HG02973 (cell line): ENCODE data around the gene CDK18.

Experiments used
- ATAC-seq: cut with Tn5 transposase; IDR thresholded peaks from one replicate; pipeline ENCODE4 v1.9.1; 2021; ENCODE audit warnings: moderate library complexity; ENCODE audit not compliant: unreplicated experiment

The CDK18 gene

GRCh38 chr1:205568135-205568468 is 63.6 kb downstream of the CDK18 start:
- no peak for ATAC-seq

- no peak for ATAC-seq
Measured at GRCh38 chr1:205568469-205569361, 64.2 kb downstream of the CDK18 start.

GRCh38 chr1:205569411-205570172 is 65.1 kb downstream of the CDK18 start:
- ATAC-seq: no peak

GRCh38 chr1:205570173-205570501 is 65.7 kb downstream of the CDK18 start:
- no peak for ATAC-seq

GRCh38 chr1:205570796-205571537 is 66.5 kb downstream of the CDK18 start:
- ATAC-seq: no peak

- ATAC-seq: no peak
Measured at GRCh38 chr1:205571747-205572146, 67.3 kb downstream of the CDK18 start.

GRCh38 chr1:205572421-205572820 is 68.0 kb downstream of the CDK18 start:
- no peak for ATAC-seq

GRCh38 chr1:205575294-205575885 is 70.9 kb downstream of the CDK18 start:
- no peak for ATAC-seq

- no peak for ATAC-seq
Measured at GRCh38 chr1:205576011-205576410, 71.5 kb downstream of the CDK18 start.

GRCh38 chr1:205576805-205577761 is 72.6 kb downstream of the CDK18 start:
- ATAC-seq: no peak

GRCh38 chr1:205577874-205578658 is 73.6 kb downstream of the CDK18 start:
- no peak for ATAC-seq

- no peak for ATAC-seq
Measured at GRCh38 chr1:205578780-205579571, 74.5 kb downstream of the CDK18 start.

GRCh38 chr1:205579711-205580110 is 75.2 kb downstream of the CDK18 start:
- no peak for ATAC-seq

GRCh38 chr1:205580140-205580922 is 75.9 kb downstream of the CDK18 start:
- no peak for ATAC-seq

- no peak for ATAC-seq
Measured at GRCh38 chr1:205580923-205581180, 76.4 kb downstream of the CDK18 start.

GRCh38 chr1:205581321-205581980 is 77.0 kb downstream of the CDK18 start:
- no peak for ATAC-seq

GRCh38 chr1:205582046-205582445 is 77.6 kb downstream of the CDK18 start:
- no peak for ATAC-seq
